ENCODE measurements around the gene MXRA8.
A peak's percentile ranks its signal among the peaks of the same experiment; 100 is the strongest.
"Not testable (repeated sequence)": the region's sequence is repeated elsewhere in the genome, so short reads cannot be mapped to it uniquely, and the experiment has no call there.

Gene MXRA8

DNA sequence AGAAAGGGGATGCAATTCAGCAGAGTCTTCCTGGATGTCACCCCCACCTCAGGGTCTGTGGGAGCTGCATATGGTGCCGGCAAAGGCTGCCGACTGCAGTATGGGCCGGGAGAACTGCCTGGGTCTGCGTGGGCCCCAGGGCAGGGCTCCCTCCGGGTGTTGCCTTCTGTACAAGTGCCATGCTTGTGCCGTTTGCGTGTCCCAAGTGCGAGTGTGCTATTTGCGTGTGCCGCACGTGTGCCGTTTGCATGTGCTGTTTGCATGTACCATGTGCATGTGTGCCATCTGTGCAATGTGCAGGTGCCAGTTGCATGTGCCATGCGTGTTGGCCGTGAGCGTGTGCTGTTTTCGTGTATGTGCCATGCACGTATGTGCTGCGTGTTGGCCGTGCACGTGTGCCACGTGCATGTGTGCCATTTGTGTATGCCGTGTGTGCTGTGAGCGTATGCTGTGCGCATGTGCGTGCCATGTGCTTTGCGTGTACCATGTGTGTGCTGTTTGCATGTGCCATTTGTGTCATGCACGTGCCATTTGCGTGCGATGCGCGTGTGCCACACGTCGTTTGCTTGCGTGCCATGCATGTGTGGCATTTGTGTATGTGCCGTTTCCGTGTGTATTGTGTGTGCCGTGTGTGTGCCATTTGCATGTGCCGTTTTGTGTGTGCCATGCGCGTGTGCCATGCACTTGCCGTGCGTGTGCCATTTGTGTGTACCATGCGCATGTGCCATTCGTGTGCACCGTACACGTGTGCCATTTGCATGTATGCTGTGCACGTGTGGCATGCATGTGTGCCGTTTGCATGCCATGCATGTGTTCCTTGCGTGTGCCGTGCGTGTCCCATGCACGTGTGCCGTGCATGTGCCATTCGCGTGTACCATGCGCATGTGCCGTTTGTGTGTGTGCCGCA lies 28.8 kb downstream of the MXRA8 start:
- no peak overlapping the region for H3K27ac ChIP-seq
- no peak overlapping the region for H3K4me3 ChIP-seq

DNA sequence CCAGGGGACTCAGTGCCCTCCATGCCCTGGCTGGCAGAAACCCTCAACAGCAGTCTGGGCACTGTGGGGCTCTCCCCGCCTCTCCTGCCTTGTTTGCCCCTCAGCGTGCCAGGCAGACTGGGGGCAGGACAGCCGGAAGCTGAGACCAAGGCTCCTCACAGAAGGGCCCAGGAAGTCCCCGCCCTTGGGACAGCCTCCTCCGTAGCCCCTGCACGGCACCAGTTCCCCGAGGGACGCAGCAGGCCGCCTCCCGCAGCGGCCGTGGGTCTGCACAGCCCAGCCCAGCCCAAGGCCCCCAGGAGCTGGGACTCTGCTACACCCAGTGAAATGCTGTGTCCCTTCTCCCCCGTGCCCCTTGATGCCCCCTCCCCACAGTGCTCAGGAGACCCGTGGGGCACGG lies 30.1 kb downstream of the MXRA8 start:
- H3K4me3 ChIP-seq = no peak overlapping the region
- H3K27ac ChIP-seq = no peak overlapping the region

DNA sequence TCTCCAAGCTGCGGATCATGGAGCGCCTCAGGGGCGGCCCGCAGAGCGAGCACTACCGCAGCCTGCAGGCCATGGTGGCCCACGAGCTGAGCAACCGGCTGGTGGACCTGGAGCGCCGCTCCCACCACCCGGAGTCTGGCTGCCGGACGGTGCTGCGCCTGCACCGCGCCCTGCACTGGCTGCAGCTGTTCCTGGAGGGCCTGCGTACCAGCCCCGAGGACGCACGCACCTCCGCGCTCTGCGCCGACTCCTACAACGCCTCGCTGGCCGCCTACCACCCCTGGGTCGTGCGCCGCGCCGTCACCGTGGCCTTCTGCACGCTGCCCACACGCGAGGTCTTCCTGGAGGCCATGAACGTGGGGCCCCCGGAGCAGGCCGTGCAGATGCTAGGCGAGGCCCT lies 31.1 kb downstream of the MXRA8 start:
- H3K4me3 ChIP-seq = no peak overlapping the region
- H3K27ac ChIP-seq = no peak overlapping the region

DNA sequence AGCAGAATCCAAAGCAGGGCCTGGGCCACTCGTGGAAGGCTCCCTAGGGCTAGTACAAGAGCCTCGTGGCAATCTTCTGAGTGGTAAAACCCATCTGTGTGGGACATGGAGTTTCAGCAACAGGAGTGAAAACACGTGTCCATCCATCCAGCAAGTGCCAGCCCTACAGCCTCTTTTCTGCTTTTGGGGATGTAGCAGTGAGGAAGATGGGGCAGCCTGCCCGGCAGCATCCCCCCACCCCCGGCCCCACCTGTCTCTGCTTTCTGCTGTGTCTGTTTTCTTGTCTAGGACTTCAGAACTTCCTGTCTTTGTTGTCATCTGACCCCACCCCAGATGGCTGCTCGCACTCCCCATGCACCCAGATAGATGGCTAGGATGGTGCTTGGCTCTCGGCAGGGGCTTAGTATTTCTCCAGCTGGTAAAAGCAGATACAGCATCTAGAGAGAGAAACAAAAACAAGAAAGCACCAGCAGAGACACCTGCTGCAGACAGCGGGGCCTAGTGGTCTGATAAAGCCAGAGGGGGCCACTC lies 32.2 kb downstream of the MXRA8 start:
- Histone ChIP-seq H3K27ac (peak overlapping the region in 13 of 21 experiments; percentile 86 to 96 (median 92)), H3K4me3 (peak overlapping the region in 4 of 7 experiments; percentile 86 to 97 (median 90))

DNA sequence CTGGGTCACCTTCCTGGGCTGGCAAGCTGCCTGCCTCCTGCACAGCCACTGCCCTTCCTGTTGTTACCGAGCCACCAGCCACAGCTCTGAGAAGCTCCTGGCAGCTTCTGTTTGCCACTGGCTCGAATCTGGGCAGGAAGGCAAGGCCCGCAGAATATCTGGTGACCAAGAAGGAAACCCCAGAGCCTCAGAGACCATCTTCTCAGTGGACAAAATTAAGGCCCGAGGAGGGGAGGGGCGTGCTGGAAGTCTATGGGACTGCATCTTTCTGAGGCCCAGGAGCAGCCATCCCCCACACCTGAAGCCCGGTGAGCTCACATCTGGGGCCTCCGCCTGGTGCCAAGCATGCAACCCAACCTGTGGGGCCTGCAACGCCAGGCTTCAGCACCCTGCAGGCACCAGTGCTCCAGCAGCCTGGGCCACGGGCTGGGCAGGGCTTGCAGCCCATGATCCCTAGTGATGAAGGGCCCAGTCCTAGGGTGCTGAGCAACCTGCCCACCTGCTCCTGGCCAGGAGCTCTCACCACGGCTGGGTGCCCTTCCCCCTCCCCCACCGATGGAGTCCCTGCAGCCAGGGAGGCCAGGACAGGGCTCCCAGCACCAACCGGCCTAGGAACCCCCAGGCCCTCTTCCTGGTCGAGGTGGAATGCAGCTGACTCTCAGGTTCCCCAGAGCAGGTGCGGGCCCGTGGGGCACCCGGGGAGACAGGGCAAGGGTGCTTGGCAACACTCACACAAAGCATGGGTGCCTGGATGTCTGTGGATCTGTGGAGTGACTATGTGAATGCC lies 32.9 kb downstream of the MXRA8 start:
- H3K27ac ChIP-seq = peak overlapping the region in 20 of 21 experiments; percentile 76 to 96 (median 90)

DNA sequence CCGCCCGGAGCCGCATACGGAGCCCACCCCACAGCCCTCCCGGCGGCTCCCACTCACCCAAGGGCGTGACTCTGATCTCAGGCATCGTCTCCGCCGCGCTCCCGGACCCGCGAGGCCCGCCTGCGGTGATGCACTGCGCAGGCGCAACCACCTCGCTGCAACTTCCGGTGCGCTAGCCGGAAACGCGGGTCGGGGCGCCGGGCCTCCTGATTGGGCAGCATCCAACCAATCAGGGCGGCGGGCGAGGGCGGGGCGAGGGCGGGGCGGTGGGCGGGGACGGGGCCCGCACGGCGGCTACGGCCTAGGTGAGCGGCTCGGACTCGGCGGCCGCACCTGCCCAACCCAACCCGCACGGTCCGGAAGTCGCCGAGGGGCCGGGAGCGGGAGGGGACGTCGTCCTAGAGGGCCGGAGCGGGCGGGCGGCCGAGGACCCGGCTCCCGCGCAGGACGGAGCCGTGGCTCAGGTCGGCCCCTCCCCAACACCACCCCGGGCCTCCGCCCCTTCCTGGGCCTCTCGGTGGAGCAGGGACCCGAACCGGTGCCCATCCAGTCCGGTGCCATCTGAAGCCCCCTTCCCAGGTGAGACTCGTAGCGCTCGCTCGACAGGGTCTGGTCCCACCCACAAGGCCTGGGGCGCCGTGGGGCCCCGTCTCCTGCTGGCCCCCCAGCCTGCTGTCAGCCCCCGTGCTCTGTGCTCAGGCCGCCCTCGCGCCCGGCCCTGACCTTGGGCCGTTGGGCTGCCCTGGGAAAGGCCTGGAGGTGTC lies 33.6 kb downstream of the MXRA8 start, which contains the start of the genes CPTP and INTS11:
Gene CPTP, plus strand, starts transcription at position 279 of the 764 bp plus-strand sequence. CDS start 2,109 bp downstream, outside the sequence.
Gene INTS11, minus strand, starts transcription at position 137 of the 764 bp plus-strand sequence. Its CDS starts 52 bp downstream, at position 85.
- H3K27ac ChIP-seq = peak within 1 kb of the TSS; percentile 54 to 96 (median 91)
- H3K4me3 ChIP-seq = peak within 1 kb of the TSS; percentile 82 to 97 (median 89)

More for the DNA sequence above, 32.9 kb downstream of the MXRA8 start:
- H3K4me3 ChIP-seq = peak overlapping the region; percentile 82 to 97 (median 89)

DNA sequence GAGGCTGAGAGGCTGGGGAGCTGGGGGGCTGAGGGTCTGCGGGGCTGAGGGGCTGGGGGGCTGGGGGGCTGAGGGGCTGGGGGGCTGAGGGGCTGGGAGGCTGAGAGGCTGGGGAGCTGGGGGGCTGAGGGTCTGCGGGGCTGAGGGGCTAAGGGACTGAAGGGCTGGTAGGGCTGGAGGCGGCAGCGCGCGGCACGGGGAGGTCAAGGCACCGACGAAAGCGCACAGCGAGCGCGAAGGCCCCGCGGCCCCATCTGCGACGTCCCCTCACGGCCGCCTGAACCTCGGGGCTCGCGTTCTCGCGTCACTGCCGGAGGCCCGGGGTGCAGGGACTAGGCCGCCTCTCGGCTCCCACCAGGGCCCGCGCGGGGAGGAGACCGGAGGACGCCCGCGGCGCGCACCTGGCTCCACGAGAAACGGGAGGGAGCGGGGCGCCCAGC lies 34.3 kb downstream of the MXRA8 start:
- H3K27ac ChIP-seq = peak overlapping the region; percentile 47 to 96 (median 91)
- peak overlapping the region; percentile 82 to 97 (median 89) for H3K4me3 ChIP-seq

DNA sequence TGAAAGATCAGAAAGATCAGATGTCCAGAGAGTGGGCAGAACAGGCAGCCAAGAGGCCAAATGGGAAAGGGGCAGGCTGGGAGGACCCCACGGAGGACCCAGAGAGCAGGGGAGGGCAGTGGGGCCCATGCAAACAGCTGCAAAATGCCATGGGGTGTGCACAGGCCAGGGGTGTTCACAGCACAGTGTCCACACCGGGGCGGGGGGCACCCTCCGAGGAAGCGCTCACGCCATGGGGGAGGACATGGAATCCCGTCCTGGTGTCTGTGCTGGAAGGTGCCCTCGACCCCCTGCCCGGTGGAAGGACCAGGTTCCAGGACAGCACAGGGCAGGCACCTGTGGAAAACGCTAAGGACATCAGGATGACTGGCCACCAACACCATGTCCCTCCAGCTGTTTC lies 35.4 kb downstream of the MXRA8 start:
- Histone ChIP-seq H3K27ac (no peak overlapping the region), H3K4me3 (peak overlapping the region in 1 of 7 experiments; percentile 3)

DNA sequence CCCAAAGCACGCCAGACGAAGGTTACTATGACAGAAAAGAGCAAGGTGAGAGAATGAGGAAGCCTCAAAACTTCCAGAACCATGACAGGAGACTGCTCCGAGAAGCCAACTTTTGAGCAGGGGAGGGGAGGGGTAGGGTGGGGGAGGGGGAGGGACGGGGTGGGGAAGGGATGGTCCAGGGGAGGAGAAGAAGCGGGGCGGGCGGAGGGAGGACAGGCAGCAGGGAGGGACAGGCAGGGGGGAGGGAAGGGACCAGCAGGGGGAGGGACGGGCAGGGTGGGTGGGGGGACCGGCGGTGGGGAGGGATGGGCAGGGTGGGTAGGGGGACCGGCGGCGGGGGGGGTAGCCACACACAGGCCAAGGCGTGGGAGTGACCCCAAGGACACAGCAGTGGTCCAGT lies 35.9 kb downstream of the MXRA8 start:
- H3K4me3 ChIP-seq = no peak overlapping the region

DNA sequence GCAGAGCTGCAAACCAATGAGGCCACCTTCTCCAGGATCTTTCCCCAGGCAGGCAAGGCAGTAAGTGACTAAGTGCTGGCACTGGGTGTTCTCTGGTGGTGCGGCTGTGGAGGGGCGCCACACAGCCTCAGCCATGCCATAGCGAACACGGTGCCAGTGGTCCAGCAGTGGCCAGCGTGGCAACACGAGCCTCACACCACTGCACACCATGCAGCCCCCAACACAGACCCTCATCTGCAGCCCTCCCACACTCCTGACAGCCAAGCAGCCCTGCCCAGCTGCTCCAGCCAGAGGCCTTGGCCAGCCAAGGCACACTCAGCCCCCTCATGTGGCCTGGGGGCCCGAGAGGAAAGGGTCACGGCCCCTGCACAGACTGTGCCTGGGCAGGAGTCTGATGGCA lies 36.9 kb downstream of the MXRA8 start:
- H3K4me3 ChIP-seq = no peak overlapping the region
- peak overlapping the region in 1 of 21 experiments; percentile 7 for H3K27ac ChIP-seq

More for the DNA sequence above, 35.9 kb downstream of the MXRA8 start:
- no peak overlapping the region for H3K27ac ChIP-seq

DNA sequence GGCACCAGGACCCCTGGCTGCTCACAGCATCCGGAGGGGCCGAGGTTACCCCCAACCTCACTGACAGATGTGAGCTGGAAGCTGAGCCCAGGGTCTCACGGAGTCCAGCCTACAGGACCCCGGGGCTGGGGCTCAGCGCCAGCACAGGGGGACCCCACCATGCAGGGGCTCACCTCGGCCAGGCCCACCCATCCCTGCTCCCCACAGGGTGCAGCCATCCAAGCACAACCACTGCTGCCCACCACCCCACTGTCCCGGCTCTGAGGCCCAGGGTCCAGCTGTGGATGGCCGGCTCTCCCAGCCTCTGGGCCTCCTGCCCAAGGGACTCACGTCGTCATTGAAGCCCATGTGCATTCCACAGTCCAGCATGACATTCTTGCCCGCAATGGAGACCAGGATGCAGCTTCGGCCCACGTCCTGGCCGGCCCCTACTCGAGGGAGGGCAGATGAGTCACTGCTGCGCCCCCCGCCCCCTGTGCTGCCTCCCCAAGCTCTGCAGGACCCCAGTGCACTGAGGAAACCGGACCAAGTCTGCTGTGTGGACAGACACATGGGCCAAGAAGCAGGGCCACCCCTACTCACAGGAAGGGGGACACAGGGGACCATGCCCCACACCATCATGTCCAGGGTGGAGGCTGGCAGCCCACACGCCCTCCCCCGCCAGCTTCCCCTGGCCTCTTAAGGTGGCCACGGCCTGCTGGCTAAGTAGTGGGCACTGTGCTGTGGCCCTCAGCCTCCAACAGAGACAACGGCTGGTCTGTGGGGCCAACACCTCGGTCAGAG lies 37.5 kb downstream of the MXRA8 start:
- H3K27ac ChIP-seq = peak overlapping the region in 1 of 21 experiments; percentile 23
- H3K4me3 ChIP-seq = no peak overlapping the region

DNA sequence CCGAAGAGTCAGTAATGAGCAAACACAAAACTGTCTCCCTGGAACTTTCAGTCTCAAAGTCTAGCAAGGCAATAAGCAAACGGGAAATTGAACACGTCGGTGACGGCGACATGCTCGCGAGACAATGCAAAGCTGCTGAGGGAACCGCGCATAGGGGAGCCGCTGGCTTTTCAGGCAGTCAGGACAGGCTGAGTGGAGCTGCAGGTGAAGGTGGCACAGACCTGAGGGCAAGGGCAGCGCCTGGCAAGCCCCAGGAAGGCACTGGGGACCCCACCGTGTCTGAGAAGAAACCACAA lies 38.8 kb downstream of the MXRA8 start:
- Histone ChIP-seq H3K27ac (no peak overlapping the region), H3K4me3 (no peak overlapping the region)

DNA sequence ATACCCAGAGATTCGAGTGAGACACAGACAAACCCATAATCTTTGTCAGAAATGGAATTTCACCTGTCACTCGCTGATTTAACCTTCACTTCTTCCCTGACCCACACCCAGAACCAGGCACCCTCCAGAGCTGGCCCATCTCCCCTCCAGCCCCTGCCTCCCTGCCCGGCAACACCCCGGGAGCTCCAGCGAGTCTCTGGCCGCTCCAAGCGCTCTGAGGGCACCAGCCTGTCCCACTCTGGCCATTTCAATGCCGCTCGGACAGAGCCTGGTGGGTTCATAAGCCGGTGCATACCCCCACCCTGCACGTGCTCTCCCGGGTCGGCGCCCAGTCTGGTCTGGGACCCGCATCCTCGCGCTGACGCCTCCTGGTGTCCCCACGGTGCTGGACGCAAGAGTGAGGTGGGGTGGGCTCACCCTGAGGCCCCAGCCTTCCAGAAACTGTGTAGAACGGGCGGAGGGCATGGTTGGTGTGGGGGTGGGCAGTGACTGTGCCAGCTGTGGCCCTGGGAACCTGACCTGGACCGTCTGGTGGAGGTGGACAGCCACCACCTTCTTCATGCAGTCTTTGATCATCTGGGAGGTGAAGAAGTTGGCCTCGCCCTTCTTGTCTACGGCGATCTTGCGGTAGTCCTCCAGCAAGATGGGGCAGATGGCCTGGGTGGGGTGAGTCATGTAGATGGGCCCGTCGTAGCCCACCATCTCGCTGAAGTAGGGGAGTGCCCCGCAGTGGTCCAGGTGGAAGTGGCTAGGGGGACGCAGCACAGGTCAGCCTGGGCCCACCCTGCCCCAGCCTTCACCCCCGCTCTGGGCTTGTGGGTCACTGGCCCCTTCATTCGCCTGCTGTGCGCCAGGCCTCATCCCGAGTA lies 39.3 kb downstream of the MXRA8 start:
- Histone ChIP-seq H3K4me3 (no peak overlapping the region), H3K27ac (peak overlapping the region in 6 of 21 experiments; percentile 13 to 62 (median 30))

DNA sequence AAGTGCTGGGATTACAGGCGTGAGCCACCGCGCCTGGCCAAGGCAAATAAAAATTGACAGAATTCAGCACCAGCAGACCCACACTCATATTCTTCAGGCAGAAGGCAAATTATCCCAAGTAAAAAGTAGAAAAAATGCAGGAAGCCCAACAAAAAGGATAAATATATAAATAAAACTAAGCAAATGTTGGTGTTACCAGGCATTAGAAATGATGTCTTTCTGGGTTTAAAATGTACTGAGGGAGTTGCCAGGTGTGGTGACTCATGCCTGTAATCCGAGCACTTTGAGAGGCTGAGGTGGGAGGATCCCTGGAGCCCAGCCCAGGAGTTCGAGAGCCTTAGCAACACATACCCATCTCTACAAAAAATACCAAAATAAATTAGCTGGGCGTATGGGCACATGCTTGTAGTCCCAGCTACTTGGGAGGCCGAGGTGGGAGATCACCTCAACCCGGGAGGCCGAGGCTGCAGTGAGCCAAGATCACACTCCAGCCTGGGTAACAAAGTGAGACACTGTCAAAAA lies 40.2 kb downstream of the MXRA8 start:
- no peak overlapping the region for H3K4me3 ChIP-seq
- H3K27ac ChIP-seq = peak overlapping the region in 4 of 21 experiments; percentile 19 to 69 (median 28)

DNA sequence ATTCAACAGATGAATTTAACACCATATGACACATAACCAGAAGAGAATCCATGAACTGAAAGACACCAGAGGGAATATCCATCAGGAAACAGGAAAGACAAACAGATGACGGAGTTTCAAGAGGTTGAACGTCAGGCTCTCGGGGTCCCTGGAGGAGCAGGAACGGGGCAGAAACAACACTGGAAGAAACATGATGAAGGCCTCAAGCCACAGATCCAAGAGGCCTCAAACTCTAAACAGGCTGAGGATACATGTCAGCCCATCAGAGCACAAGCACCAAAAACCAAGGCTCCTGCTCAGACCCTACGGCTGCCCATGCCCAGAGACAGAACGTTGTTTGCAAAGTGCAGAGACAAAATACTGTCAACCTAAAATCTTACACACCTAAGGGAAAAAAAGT lies 40.9 kb downstream of the MXRA8 start:
- peak overlapping the region in 2 of 21 experiments; percentile 19 to 69 for H3K27ac ChIP-seq
- H3K4me3 ChIP-seq = no peak overlapping the region

DNA sequence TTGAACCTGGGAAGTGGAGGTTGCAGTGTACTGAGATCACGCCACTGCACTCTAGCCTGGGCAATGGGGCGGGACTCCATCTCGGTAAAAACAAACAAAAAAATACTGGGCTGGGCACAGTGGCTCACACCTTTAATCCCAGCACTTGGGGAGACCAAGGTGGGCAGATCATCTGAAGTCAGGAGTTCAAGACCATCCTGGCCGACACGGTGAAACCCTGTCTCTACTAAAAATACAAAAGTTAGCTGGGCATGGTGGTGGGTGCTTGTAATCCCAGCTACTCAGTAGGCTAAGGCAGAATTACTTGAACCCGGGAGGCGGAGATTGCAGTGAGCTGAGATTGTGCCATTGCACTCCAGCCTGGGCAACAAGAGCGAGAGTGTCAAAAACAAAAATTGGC lies 42.2 kb downstream of the MXRA8 start:
- H3K27ac ChIP-seq, H3K4me3 ChIP-seq: not testable (repeated sequence)

DNA sequence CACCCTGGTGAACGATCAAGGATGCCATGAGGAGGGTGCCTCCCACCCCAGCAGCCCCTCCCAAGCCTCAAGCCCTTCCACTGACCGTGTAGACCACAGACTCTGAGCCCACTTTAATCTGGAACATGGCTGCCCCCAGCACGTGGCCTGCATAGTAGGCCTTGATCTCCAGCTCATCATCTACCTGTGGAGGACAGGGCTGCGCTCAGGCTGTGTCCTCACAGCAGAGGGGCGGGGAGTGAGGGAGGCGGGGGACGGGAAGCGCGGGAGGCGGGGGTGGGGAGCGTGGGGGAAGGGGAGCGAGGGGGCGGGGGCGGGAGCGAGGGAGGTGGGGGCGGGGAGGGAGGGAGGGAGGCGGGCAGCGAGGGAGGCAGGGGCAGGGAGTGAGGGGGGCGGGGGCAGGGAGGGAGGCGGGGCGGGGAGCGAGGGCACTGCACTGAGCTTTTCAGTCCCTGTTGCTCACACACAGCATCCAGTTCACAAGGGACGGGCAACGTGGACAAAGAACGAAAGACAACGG lies 42.9 kb downstream of the MXRA8 start:
- no peak overlapping the region for H3K4me3 ChIP-seq
- H3K27ac ChIP-seq = no peak overlapping the region
